CD4-positive, alpha-beta T cell treated with Interleukin-6 for 4 hours (primary cell): ENCODE measurements around the gene PRKRA.
A peak's percentile ranks its signal among the peaks of the same experiment; 100 is the strongest.
"Not testable (repeated sequence)": the region's sequence is repeated elsewhere in the genome, so short reads cannot be mapped to it uniquely, and the experiment has no call there.

ENCODE experiments used
- DNase-seq: peaks from one replicate; pipeline ENCODE4 v3.0.0-alpha.2; 2020; ENCODE audit warnings: mixed read lengths

Gene PRKRA

GRCh38 chr2:178413472-178414265 is 37.3 kb downstream of the PRKRA start:
- peak; percentile 81 for DNase-seq

GRCh38 chr2:178412453-178412852 is 38.5 kb downstream of the PRKRA start:
- DNase-seq: not testable (repeated sequence)

- no peak for DNase-seq
Observed at GRCh38 chr2:178412047-178412446, 38.9 kb downstream of the PRKRA start.

DNA sequence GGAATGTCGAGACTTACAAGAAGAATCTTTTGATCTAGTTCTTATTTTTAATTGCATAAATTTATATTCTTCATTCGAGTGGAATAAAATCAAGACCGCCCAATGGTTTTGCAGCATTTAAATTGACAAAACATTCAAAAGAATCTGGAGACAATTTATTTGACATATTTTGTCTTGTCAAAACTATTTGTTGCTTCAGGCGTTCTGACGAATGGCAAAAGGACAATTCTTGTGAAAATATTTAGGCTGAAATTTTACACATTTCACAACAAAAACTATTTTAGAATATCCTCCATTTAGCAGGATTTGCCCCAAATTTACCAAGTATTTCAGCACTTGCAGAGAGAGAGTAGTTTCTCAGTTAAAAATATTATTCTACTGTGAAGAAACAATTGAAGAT is 41.7 kb downstream of the PRKRA start:
- DNase-seq: no peak

DNA sequence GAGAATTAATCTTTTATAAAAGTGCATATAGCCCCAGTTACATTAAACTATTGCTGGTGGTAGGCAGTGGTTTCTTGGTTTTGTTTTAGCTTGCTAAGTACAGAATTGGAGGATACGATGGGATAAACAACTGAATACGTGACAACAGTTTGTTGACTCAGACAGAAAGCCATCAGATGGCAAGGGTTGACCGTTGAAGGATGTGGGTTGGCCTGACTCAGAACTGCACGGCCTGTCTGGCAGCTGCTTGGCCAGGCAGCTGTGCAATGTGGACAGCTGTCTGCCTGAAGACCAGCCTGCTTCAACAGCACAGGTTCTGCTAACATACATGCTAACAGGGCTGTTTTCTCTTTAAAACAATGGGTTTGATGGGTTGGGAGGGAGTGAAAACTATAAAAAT is 46.6 kb downstream of the PRKRA start:
- no peak for DNase-seq

- DNase-seq: no peak
Observed at GRCh38 chr2:178403671-178404306, 47.2 kb downstream of the PRKRA start.

- no peak for DNase-seq
Observed at GRCh38 chr2:178401994-178402437, 49.0 kb downstream of the PRKRA start.

- DNase-seq: peak; percentile 13
Observed at GRCh38 chr2:178397002-178397605, 53.9 kb downstream of the PRKRA start.

DNA sequence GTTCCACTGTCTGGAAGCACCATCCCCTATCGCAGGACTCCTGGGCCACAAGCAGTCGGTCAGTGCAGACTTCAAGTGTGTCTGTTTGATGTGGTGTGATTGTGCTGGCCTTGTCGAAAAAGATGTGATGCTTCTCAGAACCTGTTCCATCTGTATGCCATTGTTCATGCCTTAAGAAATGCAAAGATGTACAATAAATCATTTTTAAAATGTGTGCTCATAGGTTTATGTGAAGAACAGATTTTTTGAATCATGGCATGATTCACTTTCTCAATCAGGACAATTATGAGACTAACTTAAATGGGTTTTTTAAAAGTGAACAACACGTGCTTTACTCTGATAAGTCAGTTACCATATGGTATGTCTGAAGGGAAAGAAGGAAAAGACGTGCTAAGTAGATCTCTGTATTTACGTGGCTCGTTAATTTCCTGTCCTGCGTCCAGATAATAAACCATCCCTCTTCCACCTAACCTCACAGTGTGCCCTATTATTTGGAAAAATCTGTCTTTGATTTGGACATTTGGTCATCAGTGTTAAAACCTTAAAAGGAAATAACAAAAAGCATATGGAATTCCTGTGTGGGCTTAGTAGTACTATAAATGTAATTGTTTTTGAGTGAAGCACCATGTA is 54.9 kb downstream of the PRKRA start:
- no peak for DNase-seq

DNA sequence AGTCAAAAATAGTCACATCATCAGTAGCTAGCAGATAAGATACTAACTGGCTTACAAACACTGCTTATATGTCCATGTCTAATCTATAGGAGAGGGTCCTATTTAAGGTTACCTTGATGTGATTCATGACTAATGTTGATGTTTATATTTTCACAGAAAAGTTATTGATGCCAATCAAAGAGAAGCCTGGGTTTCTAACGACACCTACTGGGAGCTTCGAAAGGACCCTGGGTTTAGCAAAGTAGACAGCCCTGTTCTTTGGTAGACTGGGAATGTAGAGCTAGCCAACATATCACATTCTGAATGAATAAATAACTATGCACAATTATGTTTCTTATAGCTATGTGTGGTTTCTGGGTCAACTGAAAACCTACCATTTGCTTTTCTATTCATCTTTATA is 55.7 kb downstream of the PRKRA start:
- DNase-seq: no peak

DNA sequence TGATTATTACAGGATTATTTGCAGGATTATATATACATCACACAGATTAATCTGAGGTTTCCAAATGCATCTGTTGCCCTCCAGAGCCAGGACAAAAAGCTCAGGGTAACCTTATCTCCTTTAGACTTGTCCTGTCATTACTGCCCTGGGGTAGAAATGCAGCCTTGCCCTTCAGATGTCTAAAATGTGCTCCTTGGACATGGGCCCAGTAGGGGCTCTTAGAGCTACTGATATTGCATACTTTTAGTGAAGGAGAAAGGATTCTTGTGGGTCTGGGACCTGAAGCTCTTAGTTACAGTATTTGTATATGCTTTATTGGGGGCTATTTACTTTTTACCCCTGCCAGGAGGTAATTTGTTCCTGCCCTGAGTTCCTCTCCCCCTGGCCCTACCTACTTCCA is 56.1 kb downstream of the PRKRA start:
- no peak for DNase-seq

- no peak for DNase-seq
Observed at GRCh38 chr2:178392215-178392614, 58.8 kb downstream of the PRKRA start.

GRCh38 chr2:178391701-178392100 is 59.3 kb downstream of the PRKRA start:
- no peak for DNase-seq

GRCh38 chr2:178388287-178388686 is 62.7 kb downstream of the PRKRA start:
- DNase-seq: no peak

DNA sequence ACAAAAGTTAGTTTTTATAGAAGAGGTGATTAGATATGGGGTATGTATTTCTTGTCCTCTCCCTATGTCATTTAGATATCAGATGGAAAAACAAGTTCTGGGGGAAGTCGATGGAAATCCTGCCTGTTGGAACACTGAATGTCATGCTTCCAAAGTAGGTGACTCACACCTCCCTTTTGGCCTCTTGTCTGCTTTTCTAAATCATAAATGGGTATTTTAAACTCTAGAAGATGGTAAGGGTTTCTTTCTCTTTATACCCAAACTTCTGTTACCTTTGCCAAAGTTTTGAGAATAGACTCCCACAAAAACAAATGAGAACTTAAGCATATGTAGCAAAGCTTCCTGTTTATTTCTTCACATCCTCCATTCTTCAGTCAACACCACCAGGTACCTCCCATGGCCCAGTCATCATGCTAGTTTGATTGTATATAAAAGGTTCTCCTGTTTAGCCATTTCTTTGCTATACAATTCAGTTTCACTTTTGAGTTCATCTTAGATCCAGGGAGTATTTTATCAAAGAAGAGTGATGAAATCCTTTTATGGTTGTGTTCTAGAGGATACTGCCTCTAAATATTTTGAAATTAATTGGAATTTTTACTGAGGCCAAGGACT is 63.9 kb downstream of the PRKRA start:
- DNase-seq: no peak

- DNase-seq: no peak
Observed at GRCh38 chr2:178385595-178386148, 65.3 kb downstream of the PRKRA start.

- no peak for DNase-seq
Observed at GRCh38 chr2:178383718-178384117, 67.3 kb downstream of the PRKRA start.
